Glomerular visceral epithelial cell (primary cell): ENCODE data around the gene GPATCH1.
"Not testable (repeated sequence)": the region's sequence is repeated elsewhere in the genome, so short reads cannot be mapped to it uniquely, and the experiment has no call there.

Source experiments
- DNase-seq: peaks from one replicate; pipeline ENCODE4 v3.0.0-alpha.2; 2016; ENCODE audit errors: extremely low spot score

GPATCH1 gene

GRCh38 chr19:33114312-33114711 lies 33.3 kb downstream of the GPATCH1 start:
- no peak for DNase-seq

- no peak for DNase-seq
These were observed 36.5 kb downstream of the GPATCH1 start for GRCh38 chr19:33117501-33117900.

- no peak for DNase-seq
These were observed 37.7 kb downstream of the GPATCH1 start for GRCh38 chr19:33118643-33119042.

- no peak for DNase-seq
These were observed 43.5 kb downstream of the GPATCH1 start for GRCh38 chr19:33124207-33125098.

GRCh38 chr19:33125929-33126388 lies 45.0 kb downstream of the GPATCH1 start:
- DNase-seq: peak; percentile 65

DNA sequence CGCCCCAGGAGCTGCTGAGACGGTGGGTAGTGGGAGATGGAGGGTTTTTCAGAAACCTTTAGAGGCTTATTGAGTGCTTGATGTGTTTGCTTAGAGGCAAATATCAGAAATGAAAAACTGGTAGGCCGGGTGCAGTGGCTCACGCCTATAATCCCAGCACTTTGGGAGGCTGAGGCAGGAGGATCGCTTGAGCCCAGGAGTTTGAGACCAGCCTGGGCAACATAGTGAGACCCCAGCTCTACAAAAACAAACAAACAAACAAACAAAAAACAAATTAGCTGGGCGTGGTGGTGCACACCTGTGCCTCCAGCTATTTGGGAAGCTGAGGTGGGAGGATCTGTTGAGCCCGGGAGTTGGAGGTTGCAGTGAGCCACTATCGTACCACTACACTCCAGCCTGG lies 45.7 kb downstream of the GPATCH1 start:
- not testable (repeated sequence) for DNase-seq

DNA sequence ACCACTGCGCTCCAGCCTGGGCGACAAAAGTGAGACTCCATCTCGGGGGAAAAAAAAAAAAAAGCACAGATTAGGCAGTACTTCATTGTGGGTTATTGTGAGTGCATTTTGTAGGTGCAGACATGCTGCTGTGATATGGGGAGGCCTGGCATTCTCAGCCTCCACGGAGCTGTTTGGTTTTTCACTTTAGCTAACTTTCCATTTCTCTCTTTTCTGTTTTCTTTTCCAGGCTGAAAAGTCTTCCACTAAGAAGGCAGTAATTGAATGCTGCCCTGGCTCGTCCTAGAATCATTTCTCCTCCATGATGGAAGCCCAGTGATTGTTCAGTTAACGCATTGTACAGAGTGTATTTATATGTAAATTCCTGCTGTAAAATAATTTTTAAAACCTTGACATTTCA lies 48.9 kb downstream of the GPATCH1 start:
- DNase-seq: no peak

- no peak for DNase-seq
These were observed 49.5 kb downstream of the GPATCH1 start for GRCh38 chr19:33130433-33130832.

- DNase-seq: no peak
These were observed 51.0 kb downstream of the GPATCH1 start, which contains the start of gene WDR88 for GRCh38 chr19:33132021-33132420. TSS of gene WDR88 (plus strand) at chr19:33132114. CDS start at chr19:33132170, 56 bp downstream.

- DNase-seq: no peak
These were observed 51.4 kb downstream of the GPATCH1 start for GRCh38 chr19:33132425-33132824.

DNA sequence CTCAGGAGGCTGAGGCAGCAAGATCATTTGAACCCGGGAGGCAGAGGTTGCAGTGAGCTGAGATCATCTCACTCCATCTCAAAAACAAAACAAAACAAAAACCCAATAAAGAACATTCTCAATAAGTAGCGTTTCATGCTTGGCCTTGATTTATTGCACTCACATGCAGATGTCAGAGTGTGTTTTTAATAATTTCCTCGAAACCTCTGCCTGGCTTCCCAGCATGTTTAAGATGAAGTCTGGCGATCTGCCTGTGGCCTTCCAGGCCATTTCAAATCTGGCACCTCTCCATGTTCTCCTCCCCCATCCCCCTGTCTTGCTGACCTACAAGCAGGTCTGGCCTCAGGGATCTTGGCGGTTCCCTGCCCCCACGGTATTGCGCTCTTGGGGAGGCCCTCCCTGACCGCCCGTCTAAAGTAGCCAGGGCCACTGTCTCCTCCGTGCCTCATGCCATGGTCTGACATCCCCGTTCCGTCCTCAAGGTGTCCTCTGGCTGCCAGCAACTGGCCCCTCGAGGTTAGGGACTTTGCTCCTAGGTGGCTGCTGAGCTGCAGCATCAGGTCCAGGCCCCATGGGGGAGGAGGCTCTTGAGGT lies 52.6 kb downstream of the GPATCH1 start:
- DNase-seq: no peak

GRCh38 chr19:33134571-33135041 lies 53.6 kb downstream of the GPATCH1 start:
- no peak for DNase-seq

GRCh38 chr19:33139165-33139564 lies 58.2 kb downstream of the GPATCH1 start:
- DNase-seq: no peak

- DNase-seq: peak; percentile 57
These were observed 63.0 kb downstream of the GPATCH1 start for GRCh38 chr19:33143897-33144405.

GRCh38 chr19:33146209-33146608 lies 65.2 kb downstream of the GPATCH1 start:
- DNase-seq: no peak

DNA sequence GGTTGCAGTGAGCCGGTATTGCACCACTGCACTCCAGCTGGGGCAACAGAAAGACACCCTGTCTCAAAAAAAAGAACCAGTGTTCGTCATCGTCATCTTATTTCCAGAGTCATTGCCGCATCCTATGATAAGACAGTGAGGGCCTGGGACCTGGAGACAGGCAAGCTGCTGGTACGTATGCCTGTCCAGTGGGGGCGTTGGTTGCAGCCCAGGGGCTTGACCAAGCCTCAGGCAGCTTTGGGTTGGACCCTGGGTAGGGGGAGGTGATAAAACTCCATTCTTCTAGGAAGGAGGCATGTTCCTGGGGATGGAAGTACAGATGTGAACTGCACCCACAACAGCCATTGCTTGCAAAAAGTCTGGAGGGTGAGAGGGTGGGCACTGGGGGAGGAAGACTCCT lies 66.6 kb downstream of the GPATCH1 start:
- DNase-seq: no peak

- no peak for DNase-seq
These were observed 70.0 kb downstream of the GPATCH1 start for GRCh38 chr19:33150852-33151518.

DNA sequence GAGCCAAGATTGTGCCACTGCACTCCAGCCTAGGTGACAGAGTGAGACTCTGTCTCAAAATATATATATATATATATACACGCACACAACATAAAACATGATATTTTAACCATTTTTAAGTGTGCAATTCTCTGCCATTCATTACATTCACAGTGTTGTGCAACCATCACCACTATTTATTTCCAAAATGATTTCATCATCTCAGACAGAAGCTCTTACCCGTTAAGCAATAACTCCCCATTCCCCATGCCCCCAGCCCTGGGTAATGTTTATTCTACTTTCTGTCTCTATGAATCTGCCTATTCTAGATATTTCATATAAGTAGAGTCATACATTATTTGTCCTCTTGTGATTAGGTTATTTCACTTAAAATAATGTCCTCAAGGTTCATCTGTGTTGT lies 71.2 kb downstream of the GPATCH1 start:
- no peak for DNase-seq

GRCh38 chr19:33152625-33153024 lies 71.6 kb downstream of the GPATCH1 start:
- not testable (repeated sequence) for DNase-seq

DNA sequence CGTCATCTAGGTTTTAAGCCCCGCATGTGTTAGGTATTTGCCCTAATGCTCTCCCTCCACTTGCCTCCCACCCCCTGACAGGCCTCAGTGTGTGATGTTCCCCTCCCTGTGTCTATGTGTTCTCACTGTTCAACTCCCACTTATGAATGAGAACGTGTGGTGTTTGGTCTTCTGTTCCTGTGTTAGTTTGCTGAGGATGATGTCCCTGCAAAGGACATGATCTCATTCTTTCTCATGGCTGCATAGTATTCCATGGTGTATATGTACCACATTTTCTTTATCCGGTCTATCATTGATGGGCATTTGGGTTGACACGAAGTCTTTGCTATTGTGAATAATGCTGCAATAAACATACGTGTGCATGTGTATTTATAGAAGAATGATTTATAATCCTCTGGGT lies 73.3 kb downstream of the GPATCH1 start:
- DNase-seq: not testable (repeated sequence)

GRCh38 chr19:33156334-33156733 lies 75.4 kb downstream of the GPATCH1 start:
- DNase-seq: no peak

DNA sequence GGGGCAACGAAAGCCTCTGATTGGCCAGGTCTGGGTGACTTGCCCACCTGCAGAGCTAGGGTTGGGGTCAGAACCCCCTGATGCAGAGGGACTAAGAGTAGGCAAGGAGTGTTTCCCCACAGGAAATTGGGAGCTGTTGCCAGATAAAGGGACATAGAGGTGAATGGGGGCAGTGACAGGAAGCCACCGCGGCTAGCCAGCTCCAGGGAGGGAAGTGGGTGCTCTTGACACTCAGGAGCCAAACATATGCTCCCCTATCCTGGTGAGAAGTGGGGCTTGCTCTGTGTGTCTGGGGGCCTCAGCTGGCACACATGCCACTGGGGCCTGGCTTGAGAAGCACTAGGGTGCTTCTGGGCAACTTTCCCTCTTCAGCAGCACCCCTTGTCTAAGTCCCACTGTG lies 76.9 kb downstream of the GPATCH1 start:
- no peak for DNase-seq
